Loucy (cell line): ENCODE measurements around the gene NINL.

ENCODE experiments used
- EZH2phosphoT487 ChIP-seq: fragments of 200-600 bp; IDR thresholded peaks from 2 replicates; pipeline ENCODE4 v1.6.1; 2018; ENCODE audit warnings: antibody characterized with exemption, mild to moderate bottlenecking, moderate library complexity, borderline replicate concordance
- TF ChIP-seq, protein P1 (sequence below): fragments of 200-600 bp; sonication (generic); conservative IDR thresholded peaks from 2 replicates; pipeline ENCODE4 v1.5.1; 2014; ENCODE audit warnings: mild to moderate bottlenecking, antibody characterized with exemption, low read length

DNA sequence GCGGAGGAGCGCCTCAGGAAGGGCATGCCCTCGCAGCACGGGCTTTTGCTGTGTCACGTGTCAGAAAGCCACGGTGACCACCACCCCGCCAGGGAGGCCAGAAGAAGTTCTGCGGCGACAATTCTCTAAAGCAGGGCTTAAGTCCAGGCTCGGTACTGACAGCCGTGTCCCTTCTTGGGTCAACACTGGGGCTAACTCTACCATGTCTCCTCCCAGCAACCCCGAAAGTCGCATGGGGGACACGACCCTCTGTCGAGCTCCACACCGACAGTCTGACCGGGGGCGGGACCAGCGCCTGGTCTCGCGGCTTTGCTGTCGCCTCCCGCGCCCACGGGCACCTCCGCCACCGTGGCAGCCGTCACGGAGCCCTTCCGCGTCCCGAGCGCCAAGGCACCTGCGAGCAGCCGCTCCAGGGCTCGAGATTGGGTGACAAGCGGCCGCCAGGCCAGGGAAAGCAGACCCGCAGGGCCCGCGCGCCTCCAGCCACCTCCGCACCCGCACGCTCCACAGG lies 37.9 kb upstream of the NINL start:
- TF ChIP-seq, protein P1, sequence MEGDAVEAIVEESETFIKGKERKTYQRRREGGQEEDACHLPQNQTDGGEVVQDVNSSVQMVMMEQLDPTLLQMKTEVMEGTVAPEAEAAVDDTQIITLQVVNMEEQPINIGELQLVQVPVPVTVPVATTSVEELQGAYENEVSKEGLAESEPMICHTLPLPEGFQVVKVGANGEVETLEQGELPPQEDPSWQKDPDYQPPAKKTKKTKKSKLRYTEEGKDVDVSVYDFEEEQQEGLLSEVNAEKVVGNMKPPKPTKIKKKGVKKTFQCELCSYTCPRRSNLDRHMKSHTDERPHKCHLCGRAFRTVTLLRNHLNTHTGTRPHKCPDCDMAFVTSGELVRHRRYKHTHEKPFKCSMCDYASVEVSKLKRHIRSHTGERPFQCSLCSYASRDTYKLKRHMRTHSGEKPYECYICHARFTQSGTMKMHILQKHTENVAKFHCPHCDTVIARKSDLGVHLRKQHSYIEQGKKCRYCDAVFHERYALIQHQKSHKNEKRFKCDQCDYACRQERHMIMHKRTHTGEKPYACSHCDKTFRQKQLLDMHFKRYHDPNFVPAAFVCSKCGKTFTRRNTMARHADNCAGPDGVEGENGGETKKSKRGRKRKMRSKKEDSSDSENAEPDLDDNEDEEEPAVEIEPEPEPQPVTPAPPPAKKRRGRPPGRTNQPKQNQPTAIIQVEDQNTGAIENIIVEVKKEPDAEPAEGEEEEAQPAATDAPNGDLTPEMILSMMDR: no peak
- TF ChIP-seq EZH2phosphoT487: no peak
